Measurements from ENCODE around the gene ABCA12.

ABCA12 gene

GRCh38 chr2:215136669-215137328 is 1.6 kb downstream of the ABCA12 start:
- DNase-seq: no peak

GRCh38 chr2:215120401-215120800 is 18.0 kb downstream of the ABCA12 start:
- DNase-seq: no peak

- DNase-seq: no peak
Observed at GRCh38 chr2:215119847-215120246, 18.6 kb downstream of the ABCA12 start.

DNA sequence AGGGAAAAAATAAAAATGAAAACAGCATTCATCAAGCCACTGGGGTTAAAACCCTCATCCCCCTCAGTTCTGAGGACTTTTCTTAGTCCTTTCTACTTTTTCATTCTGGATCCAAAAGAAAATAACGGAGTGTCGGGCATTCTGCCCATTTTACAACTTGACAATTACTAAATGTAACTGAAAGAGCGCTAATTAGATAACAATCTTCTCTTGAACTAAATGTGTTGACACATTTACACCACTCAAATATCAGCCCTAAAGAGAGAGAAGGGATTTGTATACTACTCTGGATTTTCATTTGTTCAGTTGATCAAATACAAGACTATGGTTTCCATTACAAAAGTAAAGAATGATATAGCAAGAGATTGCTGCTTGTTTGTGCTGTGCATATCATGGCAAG is 27.5 kb downstream of the ABCA12 start:
- no peak for DNase-seq

- DNase-seq: no peak
Observed at GRCh38 chr2:215107216-215108056, 31.0 kb downstream of the ABCA12 start.

- no peak for DNase-seq
Observed at GRCh38 chr2:215105607-215106354, 32.6 kb downstream of the ABCA12 start.

- no peak for DNase-seq
Observed at GRCh38 chr2:215104226-215104625, 34.2 kb downstream of the ABCA12 start.

DNA sequence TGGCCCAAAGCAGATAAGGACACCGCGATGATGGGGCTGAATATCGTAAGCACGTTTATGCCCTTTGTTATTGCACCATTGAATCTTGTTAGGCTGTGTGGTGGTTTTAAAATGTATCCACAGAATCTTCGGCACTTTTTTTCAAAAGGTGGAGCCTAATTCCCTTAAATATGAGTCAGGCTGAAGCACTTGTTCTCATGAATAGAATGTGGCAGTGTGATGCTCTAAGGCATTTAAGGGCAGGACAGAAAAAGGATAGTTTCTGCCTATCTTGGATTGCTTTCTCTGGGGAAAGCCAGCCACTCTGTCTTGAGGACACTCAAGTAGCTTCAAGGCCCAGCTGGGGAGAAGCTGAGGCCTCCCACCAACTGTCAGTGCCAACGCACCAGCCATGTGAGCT is 39.6 kb downstream of the ABCA12 start:
- DNase-seq: no peak

GRCh38 chr2:215084080-215084479 is 54.3 kb downstream of the ABCA12 start:
- no peak for DNase-seq

DNA sequence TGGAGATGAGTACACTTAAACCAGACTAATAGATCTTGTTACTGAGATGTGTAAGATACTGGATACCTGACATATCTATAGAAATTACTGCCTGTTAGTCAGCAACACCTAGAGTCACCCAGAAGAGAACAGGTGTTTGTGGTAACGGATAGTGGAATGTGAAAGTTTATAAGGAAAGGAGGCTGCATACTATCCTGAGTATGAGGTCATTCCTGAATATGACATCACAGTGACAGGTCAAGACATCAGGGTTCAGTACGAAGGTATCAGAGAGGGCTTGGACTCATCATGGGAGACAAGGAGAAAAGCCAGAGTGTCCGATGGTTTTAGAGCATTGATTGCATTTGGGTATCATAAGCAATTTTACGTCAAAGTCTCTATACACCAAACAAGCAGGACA is 55.3 kb downstream of the ABCA12 start:
- no peak for DNase-seq

DNA sequence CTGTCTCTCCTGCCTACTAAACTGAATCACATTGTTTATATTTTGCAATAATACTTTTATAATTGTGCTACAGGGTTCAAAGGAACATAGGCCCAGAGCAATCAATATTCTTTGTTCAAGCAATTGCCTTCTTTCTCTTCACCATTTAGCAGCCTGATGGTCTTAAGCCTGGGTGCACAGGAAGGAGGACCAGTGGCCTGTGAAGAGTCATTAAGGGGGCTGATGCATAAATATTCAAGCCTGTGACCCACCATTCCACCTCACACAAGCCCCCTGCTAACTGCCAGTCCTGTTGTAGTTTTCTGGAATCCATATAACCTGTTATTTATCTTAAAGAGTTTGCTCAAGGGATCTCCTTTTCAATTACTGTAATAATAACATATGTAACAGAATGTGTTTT is 56.0 kb downstream of the ABCA12 start:
- no peak for DNase-seq

DNA sequence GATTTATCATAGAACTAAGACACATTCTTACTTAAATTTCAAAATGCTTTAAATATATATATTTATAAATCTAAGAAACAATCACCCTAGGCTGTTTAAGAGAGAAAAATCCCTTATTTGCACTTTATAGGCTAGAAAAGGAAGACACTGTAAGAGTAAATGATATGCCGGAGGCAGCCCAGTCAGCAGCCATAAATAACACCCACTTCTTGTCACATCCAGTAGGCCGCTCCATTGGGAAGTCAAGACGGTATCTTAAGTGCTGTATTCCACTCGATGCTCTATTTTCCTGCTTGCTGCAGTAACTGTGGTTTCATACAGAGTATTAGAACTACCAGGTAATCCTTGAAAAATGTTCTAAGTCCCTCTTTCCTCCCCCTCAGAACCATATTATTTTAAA is 57.9 kb downstream of the ABCA12 start:
- no peak for DNase-seq

DNA sequence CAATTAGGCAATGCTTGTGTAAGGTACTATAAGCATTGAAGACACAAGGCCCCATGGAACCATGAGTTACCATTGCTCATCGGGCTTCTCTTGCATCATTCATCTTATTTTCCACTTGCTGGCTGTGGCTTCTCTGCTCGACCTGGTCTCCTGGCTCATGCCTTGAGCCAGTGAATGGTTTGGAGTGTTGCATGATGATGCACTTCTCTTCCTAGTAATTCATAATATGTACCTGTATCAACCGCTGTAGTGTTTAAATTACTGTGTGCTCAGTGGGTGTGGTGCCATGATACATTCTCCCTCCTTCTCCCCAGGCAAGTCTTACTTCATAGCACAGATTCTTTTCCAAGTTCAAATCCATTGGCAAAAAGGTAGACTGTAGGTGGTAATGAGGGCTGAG is 66.8 kb downstream of the ABCA12 start:
- DNase-seq: no peak

DNA sequence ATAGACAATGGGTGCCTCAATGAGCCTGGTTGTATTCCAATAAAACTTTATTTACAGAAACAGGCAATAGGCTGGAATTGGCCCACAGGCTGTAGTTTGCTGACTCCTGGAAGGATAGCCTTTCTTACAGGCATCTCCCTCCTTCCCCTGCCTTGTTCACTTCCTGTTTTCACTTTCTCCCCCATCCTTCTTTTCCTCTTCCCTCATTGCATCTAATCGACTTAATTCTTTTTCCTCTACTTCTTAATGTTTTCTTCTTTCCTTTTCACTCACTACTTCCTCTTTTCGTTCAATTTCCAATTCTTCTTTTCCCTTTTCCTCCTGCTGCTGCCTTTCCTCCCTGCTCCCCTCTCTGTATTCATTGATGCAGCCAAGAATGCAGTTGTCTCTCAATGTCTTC is 70.0 kb downstream of the ABCA12 start:
- no peak for DNase-seq

GRCh38 chr2:215066124-215066523 is 72.3 kb downstream of the ABCA12 start:
- no peak for DNase-seq

DNA sequence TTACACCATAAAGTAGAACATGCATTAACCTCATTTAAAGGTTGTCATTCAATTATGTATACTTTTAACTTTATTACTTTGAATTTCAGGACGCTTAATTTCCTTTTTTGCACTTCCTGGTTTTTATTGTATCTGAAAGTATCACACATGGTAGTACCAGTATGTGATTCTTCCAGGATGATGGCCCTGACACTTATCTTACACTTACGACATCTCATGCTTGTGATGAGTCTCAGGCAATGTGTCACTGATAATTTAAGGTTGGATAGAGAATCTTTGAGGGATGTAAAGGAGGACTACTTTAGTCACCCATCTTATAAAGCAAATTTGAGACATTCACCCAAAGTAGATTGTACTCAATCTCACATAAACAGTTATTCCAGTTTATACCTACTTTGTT is 74.9 kb downstream of the ABCA12 start:
- no peak for DNase-seq

DNA sequence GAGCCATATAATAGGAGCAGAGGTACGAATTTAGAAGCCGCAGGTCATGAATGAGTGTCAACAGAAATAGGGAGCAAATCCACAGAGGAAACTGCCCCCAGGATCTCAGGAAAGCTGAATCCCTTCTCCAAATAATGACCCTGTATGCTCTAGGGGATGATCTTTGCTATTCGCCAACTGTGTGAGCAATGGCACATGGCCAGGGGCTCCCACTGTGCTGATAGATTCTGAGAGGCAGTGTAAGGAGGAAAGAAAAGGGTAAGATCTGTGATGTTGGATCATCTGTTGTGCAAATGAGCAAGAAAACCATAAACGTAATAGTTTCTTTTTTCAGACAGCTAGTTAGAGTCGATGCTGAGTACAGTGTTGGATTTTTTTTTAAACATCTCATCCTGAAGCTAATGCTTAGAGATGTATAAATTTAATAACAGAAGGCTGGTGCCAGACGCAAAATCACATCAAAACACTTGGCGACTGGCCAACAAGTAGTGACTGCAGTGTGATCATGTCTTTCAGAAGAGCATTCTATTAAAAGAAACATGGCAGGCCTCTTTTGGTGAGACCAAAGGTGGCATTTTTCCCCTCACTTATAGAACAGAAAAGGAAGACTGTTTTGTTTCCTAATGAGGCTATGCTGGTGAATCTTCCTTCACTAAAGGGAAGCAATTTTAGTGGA is 77.4 kb downstream of the ABCA12 start:
- DNase-seq: no peak

DNA sequence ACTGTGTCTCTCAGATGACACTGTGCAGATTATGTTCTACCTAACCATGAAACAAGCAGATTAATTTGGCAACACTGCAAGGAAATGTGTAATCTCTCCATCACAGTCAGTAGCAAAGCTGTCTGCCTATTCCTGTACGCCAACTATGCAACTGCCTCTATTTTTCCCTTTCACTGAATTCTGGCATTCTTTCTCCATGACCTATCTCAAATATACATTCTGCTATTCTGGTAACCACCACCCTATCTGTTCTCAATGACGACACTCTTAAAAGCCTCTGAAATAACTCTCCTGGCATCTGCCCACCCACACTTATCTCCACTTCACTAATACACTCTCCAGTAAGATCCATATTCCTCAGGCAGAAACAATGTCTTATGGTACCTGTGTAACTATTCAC is 78.7 kb downstream of the ABCA12 start:
- DNase-seq: no peak

- no peak for DNase-seq
Observed at GRCh38 chr2:215055891-215056290, 82.5 kb downstream of the ABCA12 start.

GRCh38 chr2:215052810-215053209 is 85.6 kb downstream of the ABCA12 start:
- no peak for DNase-seq

DNA sequence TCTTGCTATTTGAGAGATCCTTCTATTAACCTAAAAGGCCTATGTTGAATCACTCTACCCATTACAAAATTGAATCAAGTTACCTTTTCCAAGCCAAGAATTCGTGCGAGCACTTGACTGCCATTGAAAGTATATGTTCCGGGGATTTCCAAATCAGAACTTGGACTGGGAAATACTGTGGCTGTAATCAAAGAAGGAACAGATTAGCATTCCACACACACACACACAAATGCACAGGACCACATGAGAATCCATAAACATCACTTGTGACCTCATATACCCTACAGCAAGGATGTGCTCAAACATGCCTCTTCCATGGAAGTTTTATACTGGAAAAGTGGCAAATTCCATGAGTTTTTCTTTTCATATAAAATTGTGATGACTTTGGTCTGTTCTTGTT is 86.0 kb downstream of the ABCA12 start:
- DNase-seq: no peak

GRCh38 chr2:215049341-215049740 is 89.1 kb downstream of the ABCA12 start:
- DNase-seq: no peak

DNA sequence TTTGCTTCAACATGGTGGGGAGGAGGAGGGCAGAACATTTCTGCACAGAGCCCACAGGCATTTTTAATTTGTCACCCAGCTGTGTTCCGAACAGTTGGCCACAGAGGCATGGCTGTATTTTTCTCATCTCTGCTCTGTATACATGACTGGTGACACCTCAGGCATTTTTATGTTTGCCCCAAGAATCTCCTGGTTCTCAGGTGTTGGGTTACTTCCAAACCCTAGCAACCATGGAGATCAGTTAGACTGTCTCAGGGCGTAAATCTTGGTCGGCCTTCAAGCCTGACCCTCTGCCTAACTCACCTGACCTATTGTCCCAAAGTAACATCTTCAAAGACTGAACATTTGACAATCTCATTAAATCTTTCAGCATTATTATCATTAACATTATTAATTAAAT is 100.0 kb downstream of the ABCA12 start:
- no peak for DNase-seq

Data from NK-92 treated with Interleukin-12 subunit alpha and Interleukin-12 subunit beta, amount 100 ng/mL, for 24 hours (cell line).